GM21381 (cell line): ENCODE data around the gene RNF39.

Experiments used
- ATAC-seq: cut with Tn5 transposase; IDR thresholded peaks from one replicate; pipeline ENCODE4 v1.9.1; 2021; ENCODE audit warnings: mild to moderate bottlenecking, moderate library complexity; ENCODE audit not compliant: unreplicated experiment

RNF39 gene

GRCh38 chr6:30020626-30021025 is 54.9 kb downstream of the RNF39 start:
- ATAC-seq = no peak
